CD4-positive, alpha-beta T cell (primary cell): ENCODE data around the gene ARX. TPM values are rescaled to one million over a fixed set of nuclear protein-coding genes. Genes with fewer than 3 reads are reported as not detected.

Source experiments
- ATAC-seq: fragments of 200-7000 bp; cut with Tn5 transposase; one replicate; pipeline ENCODE4 v1.10.0; 2022; ENCODE audit warnings: mild to moderate bottlenecking; ENCODE audit not compliant: poor library complexity
- CTCF ChIA-PET: fragments of 350-600 bp; sonication (Branson Sonifier 250); formaldehyde crosslinking; loops from one replicate; lab custom pipeline; 2021; ENCODE audit warnings: antibody characterized with exemption, inconsistent platforms; lab: Charles Lee
- POLR2A ChIA-PET: fragments of 350-600 bp; sonication (Branson Sonifier 250); formaldehyde crosslinking; loops from one replicate; lab custom pipeline; 2021; ENCODE audit warnings: antibody characterized with exemption, inconsistent platforms; lab: Charles Lee
- DNase-seq, 14 experiments: peaks; one replicate each; pipeline ENCODE4 v3.0.0-alpha.2; 2013 to 2020; ENCODE audit warnings: mixed read lengths in 2 of 14
- H3K27ac ChIP-seq, 2 donors: one replicate each; pipeline versions ENCODE4 v1.5.1 to v1.7.0; 2013; ENCODE audit warnings: low read length in 2 of 2, low read depth in 1 of 2, mild to moderate bottlenecking in 1 of 2
- H3K27me3 ChIP-seq, 2 experiments: 1 replicate in 1 of 2; 2 replicates in 1 of 2; pipeline versions ENCODE4 v1.6.1 to v1.7.0; 2013; ENCODE audit warnings: low read length in 2 of 2, control low read depth in 1 of 2, mild to moderate bottlenecking in 1 of 2, moderate library complexity in 1 of 2; ENCODE audit not compliant: insufficient read depth in 2 of 2, control insufficient read depth in 1 of 2
- H3K36me3 ChIP-seq: one replicate; pipeline ENCODE4 v1.6.1; 2013; ENCODE audit warnings: low read length, control low read depth; ENCODE audit not compliant: insufficient read depth
- H3K4me1 ChIP-seq: one replicate; pipeline ENCODE4 v1.6.1; 2013; ENCODE audit warnings: low read length, control low read depth; ENCODE audit not compliant: insufficient read depth
- H3K4me3 ChIP-seq: one replicate; pipeline ENCODE4 v1.5.1; 2013; ENCODE audit warnings: mild to moderate bottlenecking, low read length, moderate library complexity
- H3K9me3 ChIP-seq, 2 experiments: 1 replicate in 1 of 2; 2 replicates in 1 of 2; pipeline versions ENCODE4 v1.6.1 to v1.7.0; 2013; ENCODE audit warnings: low read length in 2 of 2, mild to moderate bottlenecking in 2 of 2, control low read depth in 1 of 2, moderate library complexity in 1 of 2; ENCODE audit not compliant: control insufficient read depth in 1 of 2, insufficient read depth in 1 of 2
- H3K27ac Mint-ChIP-seq: one replicate; pipeline ENCODE4 v1.8.0; 2020; ENCODE audit warnings: mixed read lengths
- H3K27me3 Mint-ChIP-seq: one replicate; pipeline ENCODE4 v1.8.0; 2021; ENCODE audit warnings: mixed read lengths
- H3K36me3 Mint-ChIP-seq: one replicate; pipeline ENCODE4 v1.8.0; 2021; ENCODE audit warnings: low read depth, mixed read lengths
- H3K4me1 Mint-ChIP-seq: one replicate; pipeline ENCODE4 v1.8.0; 2021; ENCODE audit warnings: low read depth, mixed read lengths
- H3K4me3 Mint-ChIP-seq: one replicate; pipeline ENCODE4 v1.8.0; 2020; ENCODE audit warnings: mild to moderate bottlenecking, mixed read lengths
- H3K9me3 Mint-ChIP-seq: one replicate; pipeline ENCODE4 v1.8.0; 2020; ENCODE audit warnings: mixed read lengths
- intact Hi-C, 2 experiments: fragments of 100-400 bp; cut with DNase I in 1 of 2; cut with micrococcal nuclease in 1 of 2; formaldehyde crosslinking; loops; one replicate each; pipeline versions ENCODE4 v1.15.1 to v1.9.0; 2023 to 2025; cut with DNase I, micrococcal nuclease
- total RNA-seq, 174 experiments: library from RNA in 2 of 174; stranded (reverse) in 2 of 174; gene quantifications; one replicate each; pipeline ENCODE4 v1.2.3 and lab custom pipeline; 2021 to 2026
- TF ChIP-seq, protein P1 (sequence below): fragments of 200-600 bp; IDR thresholded peaks from one replicate; pipeline ENCODE4 v1.8.0; 2022; ENCODE audit warnings: antibody characterized with exemption, mild to moderate bottlenecking

Gene ARX
- total RNA-seq, 2 experiments from 2014 or later: not detected

GRCh38 chrX:25043192-25043591 is 27.4 kb upstream of the ARX start:
- TF ChIP-seq, protein P1, sequence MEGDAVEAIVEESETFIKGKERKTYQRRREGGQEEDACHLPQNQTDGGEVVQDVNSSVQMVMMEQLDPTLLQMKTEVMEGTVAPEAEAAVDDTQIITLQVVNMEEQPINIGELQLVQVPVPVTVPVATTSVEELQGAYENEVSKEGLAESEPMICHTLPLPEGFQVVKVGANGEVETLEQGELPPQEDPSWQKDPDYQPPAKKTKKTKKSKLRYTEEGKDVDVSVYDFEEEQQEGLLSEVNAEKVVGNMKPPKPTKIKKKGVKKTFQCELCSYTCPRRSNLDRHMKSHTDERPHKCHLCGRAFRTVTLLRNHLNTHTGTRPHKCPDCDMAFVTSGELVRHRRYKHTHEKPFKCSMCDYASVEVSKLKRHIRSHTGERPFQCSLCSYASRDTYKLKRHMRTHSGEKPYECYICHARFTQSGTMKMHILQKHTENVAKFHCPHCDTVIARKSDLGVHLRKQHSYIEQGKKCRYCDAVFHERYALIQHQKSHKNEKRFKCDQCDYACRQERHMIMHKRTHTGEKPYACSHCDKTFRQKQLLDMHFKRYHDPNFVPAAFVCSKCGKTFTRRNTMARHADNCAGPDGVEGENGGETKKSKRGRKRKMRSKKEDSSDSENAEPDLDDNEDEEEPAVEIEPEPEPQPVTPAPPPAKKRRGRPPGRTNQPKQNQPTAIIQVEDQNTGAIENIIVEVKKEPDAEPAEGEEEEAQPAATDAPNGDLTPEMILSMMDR: no peak
- no peak for ATAC-seq
- Histone ChIP-seq H3K9me3 (no peaks in the 10 kb centered on the region), H3K36me3 (no peaks in the 10 kb centered on the region), H3K27me3 (no peaks in the 10 kb centered on the region), H3K27ac (no peak overlapping the region), H3K4me3 (no peak overlapping the region), H3K4me1 (no peaks in the 10 kb centered on the region)
- POLR2A ChIA-PET: no interaction called here
- Mint-ChIP-seq H3K4me3 (no peak overlapping the region), H3K36me3 (no peaks in the 10 kb centered on the region), H3K27ac (no peak overlapping the region), H3K4me1 (peaks cover 8% of the 10 kb centered on the region), H3K9me3 (no peaks in the 10 kb centered on the region), H3K27me3 (no peaks in the 10 kb centered on the region)
- intact Hi-C loops: no loop called here
- no peak for DNase-seq
- CTCF ChIA-PET: no interaction called here

GRCh38 chrX:25039036-25039435 is 23.3 kb upstream of the ARX start:
- ChIA-PET POLR2A (no interaction called here), CTCF (no interaction called here)
- no peaks in the 10 kb centered on the region for H3K36me3 ChIP-seq
- ATAC-seq: no peak
- H3K27ac Mint-ChIP-seq: no peak overlapping the region
- H3K4me1 ChIP-seq: no peaks in the 10 kb centered on the region
- H3K4me3 ChIP-seq: no peak overlapping the region
- no peak for DNase-seq
- no peak overlapping the region for H3K4me3 Mint-ChIP-seq
- no peaks in the 10 kb centered on the region for H3K4me1 Mint-ChIP-seq
- intact Hi-C loops: no loop called here
- no peaks in the 10 kb centered on the region for H3K36me3 Mint-ChIP-seq
- H3K9me3 Mint-ChIP-seq: no peaks in the 10 kb centered on the region
- TF ChIP-seq, protein P1: no peak
- H3K27me3 Mint-ChIP-seq: no peaks in the 10 kb centered on the region
- H3K27me3 ChIP-seq: no peaks in the 10 kb centered on the region
- H3K9me3 ChIP-seq: no peaks in the 10 kb centered on the region
- no peak overlapping the region for H3K27ac ChIP-seq

GRCh38 chrX:25034889-25035288 is 19.1 kb upstream of the ARX start:
- CTCF ChIA-PET: no interaction called here
- no peaks in the 10 kb centered on the region for H3K36me3 ChIP-seq
- H3K27me3 Mint-ChIP-seq: no peaks in the 10 kb centered on the region
- POLR2A ChIA-PET: no interaction called here
- TF ChIP-seq, protein P1: no peak
- no peaks in the 10 kb centered on the region for H3K4me1 Mint-ChIP-seq
- H3K9me3 ChIP-seq: no peaks in the 10 kb centered on the region
- H3K27ac ChIP-seq: no peak overlapping the region
- H3K4me3 Mint-ChIP-seq: no peak overlapping the region
- H3K4me3 ChIP-seq: no peak overlapping the region
- H3K4me1 ChIP-seq: no peaks in the 10 kb centered on the region
- DNase-seq (no peak), ATAC-seq (no peak)
- H3K27me3 ChIP-seq: no peaks in the 10 kb centered on the region
- H3K27ac Mint-ChIP-seq: no peak overlapping the region
- intact Hi-C loops: no loop called here
- H3K9me3 Mint-ChIP-seq: no peaks in the 10 kb centered on the region
- H3K36me3 Mint-ChIP-seq: no peaks in the 10 kb centered on the region
